Measurements from ENCODE around the gene UPF1. TPM values are rescaled to one million over a fixed set of nuclear protein-coding genes. Genes with fewer than 3 reads are reported as not detected.

The UPF1 gene
- total and polyA plus RNA-seq, 12 donors, result 27.6 to 141 (median 72.3) TPM

- Histone ChIP-seq H3K9me3 (replicated peaks in 1 of 3) (no peaks in the 10 kb centered on the region), H3K36me3 (replicated peaks in 1 of 2) (peaks cover 0 to 100% of the 10 kb centered on the region in 2 donors), H3K27me3 (no peaks in the 10 kb centered on the region), H3K27ac (no peak overlapping the region), H3K4me1 (replicated peaks in 1 of 2) (peaks cover 0 to 4% of the 10 kb centered on the region in 2 donors), H3K4me3 (no peak overlapping the region)
- intact Hi-C loops (cut with DNase I), result loop anchor here (10.0 kb wide), 2 partner anchors 384 to 404 kb away; no protein-coding TSS in a partner anchor
- 90 to 99% (median 94%) methylated on average over 6 to 21 of the region's 21 CpGs for WGBS, 4 donors
- no peak for TF ChIP-seq CTCF (IDR thresholded peaks at IDR 0.05)
- TF ChIP-seq POLR2A (IDR thresholded peaks at IDR 0.05), result no peak
- DNase-seq, result no peak
Measured at GRCh38 chr19:18858906-18859646, 27.3 kb downstream of the UPF1 start.

GRCh38 chr19:18859676-18860301, 28.0 kb downstream of the UPF1 start:
- peak in 3 of 7 donors; percentile 51 to 56 (median 52) for DNase-seq
- H3K27me3 ChIP-seq, result no peaks in the 10 kb centered on the region
- WGBS, 4 donors, result 74 to 88% (median 78%) methylated on average over 8 to 12 of the region's 12 CpGs
- TF ChIP-seq POLR2A (IDR thresholded peaks at IDR 0.05), result no peak
- TF ChIP-seq CTCF (IDR thresholded peaks at IDR 0.05), result no peak
- peak overlapping the region in 1 of 5 donors; percentile 24 for H3K27ac ChIP-seq
- intact Hi-C loops (cut with DNase I), result loop anchor here (10.0 kb wide), 2 partner anchors 385 to 405 kb away; no protein-coding TSS in a partner anchor
- H3K4me3 ChIP-seq, result no peak overlapping the region
- no peaks in the 10 kb centered on the region for H3K9me3 ChIP-seq (replicated peaks in 1 of 3)
- peaks cover 0 to 100% of the 10 kb centered on the region in 2 donors for H3K36me3 ChIP-seq (replicated peaks in 1 of 2)
- H3K4me1 ChIP-seq (replicated peaks in 1 of 2), result peaks cover 0 to 4% of the 10 kb centered on the region in 2 donors

- Histone ChIP-seq H3K36me3 (replicated peaks in 1 of 2) (peaks cover 0 to 100% of the 10 kb centered on the region in 2 donors), H3K4me3 (no peak overlapping the region), H3K4me1 (replicated peaks in 1 of 2) (peaks cover 0 to 4% of the 10 kb centered on the region in 2 donors), H3K27me3 (no peaks in the 10 kb centered on the region), H3K27ac (peak overlapping the region in 1 of 5 donors; percentile 24), H3K9me3 (replicated peaks in 1 of 3) (no peaks in the 10 kb centered on the region)
- no peak for DNase-seq
- TF ChIP-seq CTCF (IDR thresholded peaks at IDR 0.05) (no peak), POLR2A (IDR thresholded peaks at IDR 0.05) (no peak)
- 71 to 92% (median 79%) methylated on average over 11 of the region's 11 CpGs for WGBS, 4 donors
- intact Hi-C loops (cut with DNase I), result no loop called here
Measured at GRCh38 chr19:18860302-18860700, 28.5 kb downstream of the UPF1 start.

GRCh38 chr19:18860725-18861124, 29.0 kb downstream of the UPF1 start:
- DNase-seq, result no peak
- peaks cover 0 to 4% of the 10 kb centered on the region in 2 donors for H3K4me1 ChIP-seq (replicated peaks in 1 of 2)
- WGBS, 4 donors, result 84 to 92% (median 91%) methylated on average over 9 to 17 of the region's 17 CpGs
- no peaks in the 10 kb centered on the region for H3K27me3 ChIP-seq
- intact Hi-C loops (cut with DNase I), result no loop called here
- peaks cover 0 to 100% of the 10 kb centered on the region in 2 donors for H3K36me3 ChIP-seq (replicated peaks in 1 of 2)
- H3K27ac ChIP-seq, result no peak overlapping the region
- TF ChIP-seq CTCF (IDR thresholded peaks at IDR 0.05) (no peak), POLR2A (IDR thresholded peaks at IDR 0.05) (no peak)
- H3K4me3 ChIP-seq, result no peak overlapping the region
- no peaks in the 10 kb centered on the region for H3K9me3 ChIP-seq (replicated peaks in 1 of 3)

Measured in adrenal gland (tissue), 12 donors.